Osteocyte (in vitro differentiated cells): ENCODE measurements around the gene CDCA8. TPM values are rescaled to one million over a fixed set of nuclear protein-coding genes. Genes with fewer than 3 reads are reported as not detected.
"Not testable (repeated sequence)": the region's sequence is repeated elsewhere in the genome, so short reads cannot be mapped to it uniquely, and the experiment has no call there.

Source experiments
- DNase-seq: peaks from one replicate; pipeline ENCODE4 v3.0.0; 2021; ENCODE audit warnings: mixed read lengths; ENCODE audit not compliant: unreplicated experiment; ENCODE audit errors: extremely low spot score
- H3K27ac Mint-ChIP-seq: one replicate; pipeline ENCODE4 v1.8.0; 2021; ENCODE audit warnings: mild to moderate bottlenecking, mixed read lengths; ENCODE audit not compliant: unreplicated experiment
- H3K27me3 Mint-ChIP-seq: one replicate; pipeline ENCODE4 v1.8.0; 2021; ENCODE audit warnings: mixed read lengths; ENCODE audit not compliant: unreplicated experiment
- H3K36me3 Mint-ChIP-seq: one replicate; pipeline ENCODE4 v1.8.0; 2021; ENCODE audit warnings: mixed read lengths; ENCODE audit not compliant: unreplicated experiment
- H3K4me1 Mint-ChIP-seq: one replicate; pipeline ENCODE4 v1.8.0; 2021; ENCODE audit warnings: mixed read lengths; ENCODE audit not compliant: unreplicated experiment
- H3K4me3 Mint-ChIP-seq: one replicate; pipeline ENCODE4 v1.8.0; 2021; ENCODE audit warnings: mild to moderate bottlenecking, moderate library complexity, mixed read lengths; ENCODE audit not compliant: unreplicated experiment
- H3K9me3 Mint-ChIP-seq: one replicate; pipeline ENCODE4 v1.8.0; 2021; ENCODE audit warnings: mixed read lengths; ENCODE audit not compliant: unreplicated experiment
- CTCF ChIP-seq: fragments of 200-600 bp; sonication (generic); IDR thresholded peaks from 2 replicates; pipeline ENCODE4 v1.5.0; 2021; ENCODE audit warnings: antibody characterized with exemption, mild to moderate bottlenecking, moderate library complexity
- total RNA-seq: library from RNA; stranded (reverse); gene quantifications from 2 replicates; pipeline ENCODE4 v1.2.1, GENCODE V29; 2021

Gene CDCA8
- total RNA-seq, 1 donor from 2014 or later = 7.6 TPM

- Mint-ChIP-seq H3K4me1 (peaks cover 2% of the 10 kb centered on the region), H3K36me3 (peaks cover 31% of the 10 kb centered on the region), H3K4me3 (no peak overlapping the region), H3K27ac (no peak overlapping the region), H3K9me3 (no peaks in the 10 kb centered on the region), H3K27me3 (peaks cover 5% of the 10 kb centered on the region)
- TF ChIP-seq CTCF = no peak
- DNase-seq = no peak
These were observed 11.4 kb upstream of the CDCA8 start for GRCh38 chr1:37680933-37681332.

GRCh38 chr1:37682334-37682987, 9.9 kb upstream of the CDCA8 start:
- H3K27me3 Mint-ChIP-seq = no peaks in the 10 kb centered on the region

GRCh38 chr1:37684182-37684581, 8.1 kb upstream of the CDCA8 start:
- not testable (repeated sequence) for H3K27me3 Mint-ChIP-seq, DNase-seq, H3K4me3 Mint-ChIP-seq, H3K27ac Mint-ChIP-seq, H3K9me3 Mint-ChIP-seq
- peaks cover 11% of the 10 kb centered on the region for H3K4me1 Mint-ChIP-seq
- peaks cover 38% of the 10 kb centered on the region for H3K36me3 Mint-ChIP-seq

More at GRCh38 chr1:37682334-37682987, 9.9 kb upstream of the CDCA8 start:
- no peak for DNase-seq
- Mint-ChIP-seq H3K27ac (peak overlapping the region; percentile 40), H3K9me3 (no peaks in the 10 kb centered on the region), H3K4me3 (no peak overlapping the region), H3K4me1 (peaks cover 2% of the 10 kb centered on the region), H3K36me3 (peaks cover 35% of the 10 kb centered on the region)
- TF ChIP-seq CTCF = peak; percentile 91

GRCh38 chr1:37685722-37686121, 6.6 kb upstream of the CDCA8 start:
- Mint-ChIP-seq H3K27me3 (no peaks in the 10 kb centered on the region), H3K36me3 (peaks cover 33% of the 10 kb centered on the region), H3K4me1 (peaks cover 19% of the 10 kb centered on the region), H3K27ac (no peak overlapping the region), H3K9me3 (no peaks in the 10 kb centered on the region), H3K4me3 (no peak overlapping the region)
- TF ChIP-seq CTCF = no peak
- no peak for DNase-seq

- Mint-ChIP-seq H3K27ac (peak overlapping the region; percentile 10), H3K4me1 (peaks cover 29% of the 10 kb centered on the region), H3K36me3 (peaks cover 22% of the 10 kb centered on the region)
- not testable (repeated sequence) for H3K4me3 Mint-ChIP-seq, H3K9me3 Mint-ChIP-seq, H3K27me3 Mint-ChIP-seq, DNase-seq
These were observed 4.6 kb upstream of the CDCA8 start for GRCh38 chr1:37687764-37688163.

GRCh38 chr1:37688926-37689325, 3.4 kb upstream of the CDCA8 start:
- Mint-ChIP-seq H3K27me3 (no peaks in the 10 kb centered on the region), H3K4me1 (peaks cover 29% of the 10 kb centered on the region), H3K27ac (peak overlapping the region; percentile 92)

More at GRCh38 chr1:37688926-37689325, 3.4 kb upstream of the CDCA8 start:
- Mint-ChIP-seq H3K9me3 (no peaks in the 10 kb centered on the region), H3K4me3 (peak overlapping the region; percentile 93), H3K36me3 (peaks cover 18% of the 10 kb centered on the region)
- DNase-seq = no peak
- TF ChIP-seq CTCF = no peak
